ENCODE results near the gene MCRIP1. TPM values are rescaled to one million over a fixed set of nuclear protein-coding genes. Genes with fewer than 3 reads are reported as not detected.

MCRIP1 gene
- total and polyA plus RNA-seq, 2 of the 13 experiments (the other 11 are each of a cell fraction or from before 2014, with no cell fraction given), result 79.7 to 84.9 TPM

- TF ChIP-seq DMTF1 (CRISPR knock-in tag; IDR thresholded peaks at IDR 0.05) (peak; percentile 82; the same call in 1 of the 2 replicates), ZNF660 (CRISPR knock-in tag; IDR thresholded peaks at IDR 0.05; ENCODE audit: borderline replicate concordance, low read depth) (no peak), SRF (IDR thresholded peaks at IDR 0.05; ENCODE audit: low read depth, low read length) (peak; percentile 55; the same call in 1 of the 2 replicates), ZNF652 (CRISPR knock-in tag; IDR thresholded peaks at IDR 0.05; ENCODE audit: borderline replicate concordance, low read depth) (no peak), TP53 (CRISPR knock-in tag; conservative IDR thresholded peaks at IDR 0.05) (no peak; the same call in 1 of the 2 replicates), IKZF4 (CRISPR knock-in tag; IDR thresholded peaks at IDR 0.05; ENCODE audit: borderline replicate concordance, low read depth, not compliant biosample characterization) (peak; percentile 90), ZNF530 (CRISPR knock-in tag; IDR thresholded peaks at IDR 0.05; ENCODE audit: low read depth) (0 out of 2 replicates have a peak, but pooled peaks have one; percentile 73), ZBTB43 (CRISPR knock-in tag; conservative IDR thresholded peaks at IDR 0.05) (peak; percentile 77), ZNF276 (CRISPR knock-in tag; IDR thresholded peaks at IDR 0.05; ENCODE audit: low read depth) (peak; percentile 76; the same call in 1 of the 2 replicates), ZNF580 (CRISPR knock-in tag; IDR thresholded peaks at IDR 0.05; ENCODE audit: borderline replicate concordance, low read depth) (peak; percentile 84; the same call in 1 of the 2 replicates), ZNF781 (CRISPR knock-in tag; IDR thresholded peaks at IDR 0.05; ENCODE audit: borderline replicate concordance, not compliant biosample characterization) (peak; percentile 26), ZNF574 (CRISPR knock-in tag; IDR thresholded peaks at IDR 0.05) (peak; percentile 88), ZNF136 (CRISPR knock-in tag; IDR thresholded peaks at IDR 0.05; ENCODE audit: low read depth) (no peak), ZBTB38 (CRISPR knock-in tag; IDR thresholded peaks at IDR 0.05) (peak; percentile 100), ARHGAP35 (CRISPR knock-in tag; IDR thresholded peaks at IDR 0.05; ENCODE audit: borderline replicate concordance) (peak; percentile 98), PCBP1 (IDR thresholded peaks at IDR 0.05; ENCODE audit: borderline replicate concordance, low read depth, low read length) (0 out of 2 replicates have a peak, but pooled peaks have one; percentile 36), ZNF577 (CRISPR knock-in tag; IDR thresholded peaks at IDR 0.05; ENCODE audit: borderline replicate concordance, low read depth) (no peak), NR2F1 (CRISPR knock-in tag; IDR thresholded peaks at IDR 0.05) (peak in 1 of 2 experiments; percentile 10; a peak in 1 of 4 replicates)
Measured at GRCh38 chr17:81871387-81872230, 38.5 kb upstream of the MCRIP1 start (continued).
